ENCODE data around the gene F10.

DNA sequence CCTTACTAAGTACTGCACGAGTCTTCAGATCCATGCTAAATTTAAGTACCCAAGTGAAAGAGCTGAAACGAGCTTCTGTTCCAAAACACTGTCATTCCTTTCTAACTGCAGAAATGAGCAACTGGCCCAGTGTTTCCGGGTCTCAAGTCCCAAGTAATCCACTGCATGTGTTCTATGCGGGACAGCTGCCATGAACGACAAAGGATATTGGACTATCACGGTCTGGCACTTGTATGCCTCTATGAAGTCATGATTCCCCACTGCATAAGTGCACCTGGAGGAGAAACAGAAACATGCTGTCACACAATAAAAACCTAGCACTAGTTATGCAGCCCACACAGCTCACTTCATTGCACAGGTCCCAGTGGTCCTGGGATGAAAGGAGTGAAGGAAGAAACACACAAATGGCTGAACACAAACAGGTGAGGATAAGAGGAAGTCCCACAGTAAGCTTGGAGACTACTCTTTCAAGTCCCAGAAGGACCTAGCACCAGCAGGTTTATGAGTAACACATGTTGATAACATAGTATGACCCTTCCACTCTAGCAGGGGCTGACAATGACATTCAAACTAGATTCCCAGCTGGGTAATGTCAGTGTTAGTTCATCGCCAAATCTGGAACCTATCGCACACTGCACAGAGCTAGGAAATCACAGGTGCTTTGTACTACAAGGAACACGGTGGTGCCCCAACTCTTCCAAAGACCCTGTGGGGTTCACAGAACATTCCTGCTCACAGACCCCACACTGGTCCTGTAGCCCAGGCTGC lies 74.6 kb downstream of the F10 start:
- TF ChIP-seq, protein P1, sequence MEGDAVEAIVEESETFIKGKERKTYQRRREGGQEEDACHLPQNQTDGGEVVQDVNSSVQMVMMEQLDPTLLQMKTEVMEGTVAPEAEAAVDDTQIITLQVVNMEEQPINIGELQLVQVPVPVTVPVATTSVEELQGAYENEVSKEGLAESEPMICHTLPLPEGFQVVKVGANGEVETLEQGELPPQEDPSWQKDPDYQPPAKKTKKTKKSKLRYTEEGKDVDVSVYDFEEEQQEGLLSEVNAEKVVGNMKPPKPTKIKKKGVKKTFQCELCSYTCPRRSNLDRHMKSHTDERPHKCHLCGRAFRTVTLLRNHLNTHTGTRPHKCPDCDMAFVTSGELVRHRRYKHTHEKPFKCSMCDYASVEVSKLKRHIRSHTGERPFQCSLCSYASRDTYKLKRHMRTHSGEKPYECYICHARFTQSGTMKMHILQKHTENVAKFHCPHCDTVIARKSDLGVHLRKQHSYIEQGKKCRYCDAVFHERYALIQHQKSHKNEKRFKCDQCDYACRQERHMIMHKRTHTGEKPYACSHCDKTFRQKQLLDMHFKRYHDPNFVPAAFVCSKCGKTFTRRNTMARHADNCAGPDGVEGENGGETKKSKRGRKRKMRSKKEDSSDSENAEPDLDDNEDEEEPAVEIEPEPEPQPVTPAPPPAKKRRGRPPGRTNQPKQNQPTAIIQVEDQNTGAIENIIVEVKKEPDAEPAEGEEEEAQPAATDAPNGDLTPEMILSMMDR (IDR thresholded peaks at IDR 0.05): no peak
- no peak for TF ChIP-seq POLR2A (IDR thresholded peaks at IDR 0.05)
